Adrenal gland (tissue), 5 donors: ENCODE data around the gene SLC2A13.

Source experiments
- CTCF ChIP-seq, 6 experiments: fragments of 450-650 bp in 4 of 6; fragments of 200-600 bp in 2 of 6; sonication (generic) in 1 of 6; IDR thresholded peaks; 1 replicate in 5 of 6; 2 replicates in 1 of 6; pipeline versions ENCODE4 v1.5.1 to v1.8.0; 2016 to 2021; ENCODE audit warnings: antibody characterized with exemption in 6 of 6, mild to moderate bottlenecking in 2 of 6, moderate library complexity in 1 of 6
- POLR2A ChIP-seq, 2 donors: fragments of 450-650 bp; IDR thresholded peaks; one replicate each; pipeline ENCODE4 v1.6.1; 2017; ENCODE audit warnings: antibody characterized with exemption in 2 of 2, mild to moderate bottlenecking in 2 of 2, moderate library complexity in 1 of 2
- donor health status: DM: no; HTN: no; CAD: no.

GRCh38 chr12:39860695-39861094 is 245.2 kb downstream of the SLC2A13 start:
- TF ChIP-seq POLR2A (IDR thresholded peaks at IDR 0.05), result no peak
- TF ChIP-seq CTCF (IDR thresholded peaks at IDR 0.05), result no peak
